Measurements from ENCODE around the gene LIN9. TPM values are rescaled to one million over a fixed set of nuclear protein-coding genes. Genes with fewer than 3 reads are reported as not detected.

LIN9 gene
- 9.2 and 9.6 TPM in 2 replicates for total RNA-seq (2014; rRNA removed; shearing (Covaris generic))

GRCh38 chr1:226308723-226309397, at the start of gene LIN9:
Gene LIN9 (minus strand): TSS chr1:226309164. CDS start chr1:226309139, 25 bp downstream.

GRCh38 chr1:226223157-226223785, 85.7 kb downstream of the LIN9 start, which contains the start of gene MIXL1:
Gene MIXL1 (plus strand): TSS chr1:226223664. CDS start chr1:226223682, 18 bp downstream.

GRCh38 chr1:226186124-226187018, 122.6 kb downstream of the LIN9 start, which contains the start of gene ACBD3:
Gene ACBD3 (minus strand): TSS chr1:226186741. CDS start chr1:226186675, 66 bp downstream.

Other genes with a start within 250 kb of the LIN9 start
- gene H3-3A, start 246.4 kb downstream of the LIN9 start, total RNA-seq (2014; rRNA removed; shearing (Covaris generic)): 179 and 228 TPM in 2 replicates
- 40.0 and 41.8 TPM in 2 replicates for gene ACBD3, start 122.4 kb downstream of the LIN9 start, total RNA-seq (2014; rRNA removed; shearing (Covaris generic))
- not detected in 2 replicates for gene MIXL1, start 85.5 kb downstream of the LIN9 start, total RNA-seq (2014; rRNA removed; shearing (Covaris generic))
- gene PARP1, start 98.9 kb upstream of the LIN9 start, total RNA-seq (2014; rRNA removed; shearing (Covaris generic)): 211 and 239 TPM in 2 replicates
- not detected in 2 replicates for gene STUM, start 239.6 kb upstream of the LIN9 start, total RNA-seq (2014; rRNA removed; shearing (Covaris generic))

Measured in A375 (cell line).